GM21390 (cell line): ENCODE data around the gene PALS2.

ENCODE experiments used
- ATAC-seq: cut with Tn5 transposase; IDR thresholded peaks from one replicate; pipeline ENCODE4 v1.9.1; 2021; ENCODE audit not compliant: unreplicated experiment

The PALS2 gene

GRCh38 chr7:24582166-24582565 is 8.9 kb downstream of the PALS2 start:
- no peak for ATAC-seq

GRCh38 chr7:24587853-24588252 is 14.6 kb downstream of the PALS2 start:
- peak; percentile 58 for ATAC-seq

- no peak for ATAC-seq
These were observed 17.9 kb downstream of the PALS2 start for GRCh38 chr7:24591152-24591551.

GRCh38 chr7:24595671-24596418 is 22.6 kb downstream of the PALS2 start:
- peak; percentile 65 for ATAC-seq

- no peak for ATAC-seq
These were observed 23.8 kb downstream of the PALS2 start for GRCh38 chr7:24597014-24597413.

- no peak for ATAC-seq
These were observed 28.3 kb downstream of the PALS2 start for GRCh38 chr7:24601600-24601999.

GRCh38 chr7:24602860-24603456 is 29.7 kb downstream of the PALS2 start:
- no peak for ATAC-seq

GRCh38 chr7:24604630-24605029 is 31.4 kb downstream of the PALS2 start:
- no peak for ATAC-seq

GRCh38 chr7:24608504-24608903 is 35.3 kb downstream of the PALS2 start:
- ATAC-seq, result no peak

GRCh38 chr7:24609059-24609458 is 35.8 kb downstream of the PALS2 start:
- ATAC-seq, result no peak

- no peak for ATAC-seq
These were observed 36.3 kb downstream of the PALS2 start for GRCh38 chr7:24609570-24609969.

GRCh38 chr7:24611130-24611529 is 37.9 kb downstream of the PALS2 start:
- no peak for ATAC-seq

GRCh38 chr7:24617957-24618616 is 44.8 kb downstream of the PALS2 start:
- no peak for ATAC-seq

- ATAC-seq, result no peak
These were observed 46.7 kb downstream of the PALS2 start for GRCh38 chr7:24619978-24620377.

- ATAC-seq, result no peak
These were observed 49.5 kb downstream of the PALS2 start for GRCh38 chr7:24622646-24623182.
